SU-DHL-6 (cell line): ENCODE data around the gene GRIA2.

Source experiments
- H2AFZ ChIP-seq: fragments of 200-600 bp; sonication (generic); 2 replicates; pipeline ENCODE4 v1.6.1; 2014; ENCODE audit warnings: low read depth, mild to moderate bottlenecking, moderate library complexity, mixed read lengths, antibody characterized with exemption, low read length; ENCODE audit not compliant: severe bottlenecking
- H3F3A ChIP-seq: fragments of 200-600 bp; shearing (Covaris generic); 2 replicates; pipeline ENCODE4 v1.6.0; 2016; ENCODE audit warnings: antibody characterized with exemption, mild to moderate bottlenecking; ENCODE audit not compliant: insufficient read depth
- H3K27ac ChIP-seq: fragments of 200-600 bp; sonication (generic); 2 replicates; pipeline ENCODE4 v1.5.1; 2016; ENCODE audit warnings: low read depth, mild to moderate bottlenecking, low read length, moderate library complexity, mixed read lengths
- H3K27me3 ChIP-seq: fragments of 200-600 bp; sonication (generic), shearing (Covaris generic); 2 replicates; pipeline ENCODE4 v1.6.0; 2014; ENCODE audit warnings: mild to moderate bottlenecking, low read length
- H3K36me3 ChIP-seq: fragments of 200-600 bp; sonication (generic); 2 replicates; pipeline ENCODE4 v1.6.1; 2014; ENCODE audit warnings: mild to moderate bottlenecking, low read length, mixed read lengths
- H3K4me2 ChIP-seq: fragments of 300-600, 200-600 bp; shearing (Covaris generic), sonication (generic); 2 replicates; pipeline ENCODE4 v1.6.0; 2014; ENCODE audit warnings: low read length, low read depth, mild to moderate bottlenecking; ENCODE audit not compliant: poor library complexity, severe bottlenecking
- H3K4me3 ChIP-seq: fragments of 200-600 bp; sonication (generic); 2 replicates; pipeline ENCODE4 v1.5.1; 2014; ENCODE audit warnings: antibody characterized with exemption, low read length, mild to moderate bottlenecking, mixed read lengths; ENCODE audit not compliant: insufficient read depth, poor library complexity, severe bottlenecking
- H3K79me2 ChIP-seq: fragments of 200-600 bp; sonication (generic); 2 replicates; pipeline ENCODE4 v1.6.1; 2014; ENCODE audit warnings: mild to moderate bottlenecking, low read length, moderate library complexity; ENCODE audit not compliant: insufficient read depth
- H3K9ac ChIP-seq: fragments of 200-600 bp; sonication (generic); 2 replicates; pipeline ENCODE4 v1.7.0; 2014; ENCODE audit warnings: mild to moderate bottlenecking, low read length
- H3K9me2 ChIP-seq: fragments of 200-600 bp; sonication (generic); replicated peaks from 2 replicates; pipeline ENCODE4 v1.6.1; 2014; ENCODE audit warnings: low read length; ENCODE audit not compliant: insufficient read depth
- H3K9me3 ChIP-seq: fragments of 200-600 bp; sonication (generic); 2 replicates; pipeline ENCODE4 v1.6.1; 2014; ENCODE audit warnings: low read length, mixed read lengths; ENCODE audit not compliant: insufficient read depth
- H4K20me1 ChIP-seq: fragments of 200-600 bp; sonication (generic); 2 replicates; pipeline ENCODE4 v1.6.1; 2014; ENCODE audit warnings: low read depth, mild to moderate bottlenecking, antibody characterized with exemption, low read length, moderate library complexity, mixed read lengths
- CTCF ChIP-seq: fragments of 200-600 bp; sonication (generic); IDR thresholded peaks from one replicate; pipeline ENCODE4 v1.5.1; 2017; ENCODE audit warnings: antibody characterized with exemption, mild to moderate bottlenecking, low read length, moderate library complexity; ENCODE audit not compliant: insufficient read depth, poor library complexity, severe bottlenecking
- EZH2phosphoT487 ChIP-seq: fragments of 200-600 bp; sonication (generic), shearing (Covaris generic); conservative IDR thresholded peaks from 2 replicates; pipeline ENCODE4 v1.6.1; 2018; ENCODE audit warnings: mild to moderate bottlenecking, antibody characterized with exemption, low read length, moderate library complexity, mixed read lengths

Gene GRIA2

GRCh38 chr4:157291071-157291470 is 70.5 kb downstream of the GRIA2 start:
- Histone ChIP-seq H3K4me2 (no peak overlapping the region), H3K4me3 (no peak overlapping the region), H3K36me3 (no peaks in the 10 kb centered on the region)

GRCh38 chr4:157293673-157294072 is 73.1 kb downstream of the GRIA2 start:
- Histone ChIP-seq H3K27ac (no peak overlapping the region), H3K9me3 (no peaks in the 10 kb centered on the region), H3K79me2 (no peaks in the 10 kb centered on the region), H3F3A (no peaks in the 10 kb centered on the region), H3K36me3 (no peaks in the 10 kb centered on the region), H4K20me1 (no peaks in the 10 kb centered on the region), H2AFZ (no peak overlapping the region), H3K4me3 (no peak overlapping the region), H3K9me2 (no peaks in the 10 kb centered on the region), H3K9ac (no peak overlapping the region), H3K4me2 (no peak overlapping the region), H3K27me3 (no peaks in the 10 kb centered on the region)
- TF ChIP-seq CTCF (no peak), EZH2phosphoT487 (no peak)

More at GRCh38 chr4:157291071-157291470, 70.5 kb downstream of the GRIA2 start:
- no peak overlapping the region for H2AFZ ChIP-seq
- H4K20me1 ChIP-seq: no peaks in the 10 kb centered on the region
- no peak overlapping the region for H3K9ac ChIP-seq
- H3K79me2 ChIP-seq: no peaks in the 10 kb centered on the region
- TF ChIP-seq CTCF: no peak
- no peak for TF ChIP-seq EZH2phosphoT487
- H3K27me3 ChIP-seq: no peaks in the 10 kb centered on the region
- no peak overlapping the region for H3K27ac ChIP-seq
- H3K9me3 ChIP-seq: no peaks in the 10 kb centered on the region
- no peaks in the 10 kb centered on the region for H3K9me2 ChIP-seq
- H3F3A ChIP-seq: no peaks in the 10 kb centered on the region

GRCh38 chr4:157294575-157294974 is 74.0 kb downstream of the GRIA2 start:
- Histone ChIP-seq H3K27ac (no peak overlapping the region), H3K4me3 (no peak overlapping the region), H3K4me2 (no peak overlapping the region), H3K9me3 (no peaks in the 10 kb centered on the region), H3K27me3 (no peaks in the 10 kb centered on the region), H3K9ac (no peak overlapping the region), H3K36me3 (no peaks in the 10 kb centered on the region), H2AFZ (no peak overlapping the region), H4K20me1 (no peaks in the 10 kb centered on the region), H3K79me2 (no peaks in the 10 kb centered on the region), H3K9me2 (no peaks in the 10 kb centered on the region), H3F3A (no peaks in the 10 kb centered on the region)
- no peak for TF ChIP-seq CTCF
- TF ChIP-seq EZH2phosphoT487: no peak
